ENCODE results near the gene CDKN2B-AS1. TPM values are rescaled to one million over a fixed set of nuclear protein-coding genes. Genes with fewer than 3 reads are reported as not detected.

CDKN2B-AS1 gene
- total and polyA plus RNA-seq, 7 donors: 0.49 to 264 (median 2.0) TPM

DNA sequence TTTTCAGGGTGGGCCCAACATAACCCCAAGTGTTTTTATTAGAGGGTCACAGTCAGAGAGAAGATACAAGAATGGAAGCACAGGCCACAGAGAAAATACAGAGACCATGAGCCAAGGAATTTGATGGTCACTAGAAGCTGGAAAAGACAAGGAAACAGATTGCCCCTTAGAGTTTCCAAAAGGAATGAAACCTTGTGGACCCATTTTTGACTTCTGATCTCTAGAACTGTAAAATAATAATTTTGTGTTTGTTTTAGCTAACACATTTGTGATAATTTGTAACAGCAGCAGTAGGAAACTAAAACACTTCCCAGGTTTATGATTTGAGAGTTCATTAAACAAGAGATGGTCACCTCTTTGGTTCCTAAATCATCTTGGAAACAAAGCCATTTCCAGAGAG lies 22.2 kb upstream of the CDKN2B-AS1 start:
- DNase-seq: no peak
- no peak for TF ChIP-seq POLR2AphosphoS5 (IDR thresholded peaks at IDR 0.05)
- no peak for TF ChIP-seq POLR2A (IDR thresholded peaks at IDR 0.05)
- no peak for TF ChIP-seq EP300 (IDR thresholded peaks at IDR 0.05)
- no peak for TF ChIP-seq CTCF (IDR thresholded peaks at IDR 0.05)
- H3K9me3 ChIP-seq: no peaks in the 10 kb centered on the region
- H3K4me1 ChIP-seq: peaks cover 0 to 36% (median 30%) of the 10 kb centered on the region in 4 donors
- peaks cover 83 to 100% (median 100%) of the 10 kb centered on the region in 3 donors for H3K27me3 ChIP-seq
- no peaks in the 10 kb centered on the region for H3K36me3 ChIP-seq
- H3K27ac ChIP-seq: no peak overlapping the region
- intact Hi-C loops (cut with DNase I): no loop called here
- H3K4me3 ChIP-seq: no peak overlapping the region

DNA sequence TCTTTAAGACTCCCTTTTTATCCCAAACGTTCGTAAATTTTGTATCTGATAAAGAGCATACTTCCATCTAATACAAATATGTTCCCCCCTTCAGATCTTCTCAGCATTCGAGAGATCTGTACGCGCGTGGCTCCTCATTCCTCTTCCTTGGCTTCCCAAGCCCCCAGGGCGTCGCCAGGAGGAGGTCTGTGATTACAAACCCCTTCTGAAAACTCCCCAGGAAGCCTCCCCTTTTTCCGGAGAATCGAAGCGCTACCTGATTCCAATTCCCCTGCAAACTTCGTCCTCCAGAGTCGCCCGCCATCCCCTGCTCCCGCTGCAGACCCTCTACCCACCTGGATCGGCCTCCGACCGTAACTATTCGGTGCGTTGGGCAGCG lies 20.3 kb upstream of the CDKN2B-AS1 start:
- no peak for DNase-seq
- intact Hi-C loops (cut with DNase I): no loop called here
- H3K27me3 ChIP-seq: peaks cover 69 to 100% (median 95%) of the 10 kb centered on the region in 3 donors
- H3K9me3 ChIP-seq: no peaks in the 10 kb centered on the region
- TF ChIP-seq CTCF (IDR thresholded peaks at IDR 0.05) (no peak), POLR2A (IDR thresholded peaks at IDR 0.05) (no peak), EP300 (IDR thresholded peaks at IDR 0.05) (no peak), POLR2AphosphoS5 (IDR thresholded peaks at IDR 0.05) (no peak)
- peak overlapping the region; percentile 9 to 40 (median 30) for H3K4me3 ChIP-seq
- peaks cover 0 to 26% (median 20%) of the 10 kb centered on the region in 4 donors for H3K4me1 ChIP-seq
- H3K36me3 ChIP-seq: no peaks in the 10 kb centered on the region
- no peak overlapping the region for H3K27ac ChIP-seq
- 4 to 5% methylated on average over 21 of the region's 21 CpGs for WGBS, 2 donors

- DNase-seq: no peak
- Histone ChIP-seq H3K27me3 (peaks cover 64 to 100% (median 90%) of the 10 kb centered on the region in 3 donors), H3K36me3 (no peaks in the 10 kb centered on the region), H3K4me1 (peaks cover 0 to 26% (median 20%) of the 10 kb centered on the region in 4 donors), H3K9me3 (no peaks in the 10 kb centered on the region), H3K4me3 (peak overlapping the region; percentile 9 to 40 (median 30)), H3K27ac (no peak overlapping the region)
- intact Hi-C loops (cut with DNase I): no loop called here
- TF ChIP-seq POLR2A (IDR thresholded peaks at IDR 0.05) (no peak), POLR2AphosphoS5 (IDR thresholded peaks at IDR 0.05) (no peak), EP300 (IDR thresholded peaks at IDR 0.05) (no peak), CTCF (IDR thresholded peaks at IDR 0.05) (no peak)
- WGBS, 2 donors: 1% methylated on average over 51 of the region's 51 CpGs
These were observed 19.7 kb upstream of the CDKN2B-AS1 start for GRCh38 chr9:21974722-21975409.

GRCh38 chr9:21976334-21976875 lies 18.2 kb upstream of the CDKN2B-AS1 start:
- 26 to 34% methylated on average over 19 of the region's 19 CpGs for WGBS, 2 donors
- H3K4me1 ChIP-seq: peaks cover 0 to 18% (median 15%) of the 10 kb centered on the region in 4 donors
- H3K27ac ChIP-seq: no peak overlapping the region
- intact Hi-C loops (cut with DNase I): no loop called here
- no peak for DNase-seq
- TF ChIP-seq CTCF (IDR thresholded peaks at IDR 0.05) (no peak), POLR2AphosphoS5 (IDR thresholded peaks at IDR 0.05) (no peak), EP300 (IDR thresholded peaks at IDR 0.05) (no peak), POLR2A (IDR thresholded peaks at IDR 0.05) (no peak)
- no peaks in the 10 kb centered on the region for H3K36me3 ChIP-seq
- H3K27me3 ChIP-seq: peaks cover 54 to 97% (median 84%) of the 10 kb centered on the region in 3 donors
- no peaks in the 10 kb centered on the region for H3K9me3 ChIP-seq
- no peak overlapping the region for H3K4me3 ChIP-seq

All from sigmoid colon (tissue), 7 donors.